DOHH2 (cell line): Measurements from ENCODE around the gene MYBL2.
A peak's percentile ranks its signal among the peaks of the same experiment; 100 is the strongest.

Experiments used
- H3F3A ChIP-seq: fragments of 200-600 bp; sonication (generic), shearing (Covaris generic); 2 replicates; pipeline ENCODE4 v1.6.0; 2016; ENCODE audit warnings: antibody characterized with exemption, mild to moderate bottlenecking; ENCODE audit not compliant: control insufficient read depth, insufficient read depth
- H3K27ac ChIP-seq: fragments of 200-600 bp; sonication (generic); 2 replicates; pipeline ENCODE4 v1.5.1; 2014; ENCODE audit warnings: low read depth, mild to moderate bottlenecking, low read length, moderate library complexity
- H3K27me3 ChIP-seq: fragments of 200-600 bp; sonication (generic); 2 replicates; pipeline ENCODE4 v1.6.1; 2014; ENCODE audit warnings: mild to moderate bottlenecking, low read length, mixed read lengths; ENCODE audit not compliant: control insufficient read depth
- H3K36me3 ChIP-seq: fragments of 200-600 bp; sonication (generic); 2 replicates; pipeline ENCODE4 v1.6.1; 2014; ENCODE audit warnings: mild to moderate bottlenecking, low read length, moderate library complexity, mixed read lengths; ENCODE audit not compliant: control insufficient read depth
- H3K4me1 ChIP-seq: fragments of 200-600 bp; sonication (generic); 2 replicates; pipeline ENCODE4 v1.6.1; 2014; ENCODE audit warnings: mild to moderate bottlenecking, low read length, mixed read lengths; ENCODE audit not compliant: control insufficient read depth
- H3K4me2 ChIP-seq: fragments of 200-600 bp; sonication (generic); 2 replicates; pipeline ENCODE4 v1.6.0; 2014; ENCODE audit warnings: mild to moderate bottlenecking, low read length, moderate library complexity
- H3K4me3 ChIP-seq: fragments of 200-600 bp; sonication (generic); 2 replicates; pipeline ENCODE4 v1.5.1; 2014; ENCODE audit warnings: mild to moderate bottlenecking, low read length, mixed read lengths
- H3K79me2 ChIP-seq: fragments of 200-600 bp; sonication (generic); 2 replicates; pipeline ENCODE4 v1.6.1; 2014; ENCODE audit warnings: mild to moderate bottlenecking, low read length, mixed read lengths; ENCODE audit not compliant: control insufficient read depth
- H3K9me2 ChIP-seq: fragments of 200-600 bp; sonication (generic); replicated peaks from 2 replicates; pipeline ENCODE4 v1.6.1; 2014; ENCODE audit warnings: mild to moderate bottlenecking, low read length, mixed read lengths; ENCODE audit not compliant: control insufficient read depth
- H3K9me3 ChIP-seq: fragments of 200-600 bp; sonication (generic); 2 replicates; pipeline ENCODE4 v1.6.1; 2014; ENCODE audit warnings: antibody characterized with exemption, low read length, mixed read lengths; ENCODE audit not compliant: control insufficient read depth, insufficient read depth
- H4K20me1 ChIP-seq: fragments of 200-600 bp; sonication (generic); 2 replicates; pipeline ENCODE4 v1.6.0; 2014; ENCODE audit warnings: low read depth, mild to moderate bottlenecking, antibody characterized with exemption, low read length, moderate library complexity; ENCODE audit not compliant: control insufficient read depth, insufficient read depth
- EZH2phosphoT487 ChIP-seq: fragments of 200-600 bp; sonication (generic); IDR thresholded peaks from 2 replicates; pipeline ENCODE4 v1.6.1; 2017; ENCODE audit warnings: borderline replicate concordance, mild to moderate bottlenecking, antibody characterized with exemption, low read length, moderate library complexity, mixed read lengths
- TF ChIP-seq, protein P1 (sequence below): fragments of 200-600 bp; sonication (generic); IDR thresholded peaks from one replicate; pipeline ENCODE4 v1.5.1; 2014; ENCODE audit warnings: antibody characterized with exemption, mild to moderate bottlenecking, low read depth, low read length; ENCODE audit not compliant: poor library complexity, severe bottlenecking

MYBL2 gene

DNA sequence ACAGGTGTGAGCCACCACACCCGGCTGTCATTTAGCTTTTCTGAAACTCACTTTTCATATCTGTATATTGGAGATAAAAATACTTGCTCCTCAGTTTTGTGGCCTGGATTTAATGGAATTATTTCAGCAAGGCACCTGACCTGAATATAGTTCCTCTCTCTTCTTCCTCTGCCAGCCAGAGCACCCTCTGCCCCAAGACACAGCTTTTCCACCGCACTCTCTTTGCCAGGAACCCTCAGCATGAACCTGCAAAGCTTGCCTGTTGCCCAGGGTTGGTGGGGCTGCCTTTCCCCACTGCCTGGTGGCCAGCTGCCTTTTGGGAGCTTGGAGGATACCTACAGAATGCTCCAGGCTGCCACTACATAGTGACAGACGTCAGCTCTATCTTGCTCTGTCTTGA, 56.8 kb downstream of the MYBL2 start:
- H3K27ac ChIP-seq: no peak overlapping the region

DNA sequence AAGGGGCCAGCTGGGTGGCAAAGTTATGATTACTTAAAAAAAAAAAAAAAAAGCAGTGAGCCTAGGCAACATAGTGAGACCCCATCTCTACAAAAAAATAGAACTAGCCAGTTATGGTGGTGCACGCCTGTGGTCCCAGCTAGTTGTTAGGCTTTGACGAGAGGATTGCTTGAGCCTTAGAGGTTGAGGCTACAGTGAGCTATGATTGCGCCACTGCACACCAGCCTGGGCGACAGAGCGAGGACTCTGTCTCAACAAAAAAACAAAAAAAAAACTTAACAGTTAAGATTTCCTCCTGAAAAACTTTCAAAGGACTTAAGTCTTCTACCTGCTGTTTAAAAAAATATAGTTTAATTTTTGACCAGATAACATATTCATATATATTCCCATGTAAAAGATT, 57.5 kb downstream of the MYBL2 start:
- H3K27me3 ChIP-seq: no peaks in the 10 kb centered on the region
- H3K9me2 ChIP-seq: no peaks in the 10 kb centered on the region
- H3K4me1 ChIP-seq: peaks cover 76% of the 10 kb centered on the region
- no peak for TF ChIP-seq EZH2phosphoT487
- TF ChIP-seq, protein P1, sequence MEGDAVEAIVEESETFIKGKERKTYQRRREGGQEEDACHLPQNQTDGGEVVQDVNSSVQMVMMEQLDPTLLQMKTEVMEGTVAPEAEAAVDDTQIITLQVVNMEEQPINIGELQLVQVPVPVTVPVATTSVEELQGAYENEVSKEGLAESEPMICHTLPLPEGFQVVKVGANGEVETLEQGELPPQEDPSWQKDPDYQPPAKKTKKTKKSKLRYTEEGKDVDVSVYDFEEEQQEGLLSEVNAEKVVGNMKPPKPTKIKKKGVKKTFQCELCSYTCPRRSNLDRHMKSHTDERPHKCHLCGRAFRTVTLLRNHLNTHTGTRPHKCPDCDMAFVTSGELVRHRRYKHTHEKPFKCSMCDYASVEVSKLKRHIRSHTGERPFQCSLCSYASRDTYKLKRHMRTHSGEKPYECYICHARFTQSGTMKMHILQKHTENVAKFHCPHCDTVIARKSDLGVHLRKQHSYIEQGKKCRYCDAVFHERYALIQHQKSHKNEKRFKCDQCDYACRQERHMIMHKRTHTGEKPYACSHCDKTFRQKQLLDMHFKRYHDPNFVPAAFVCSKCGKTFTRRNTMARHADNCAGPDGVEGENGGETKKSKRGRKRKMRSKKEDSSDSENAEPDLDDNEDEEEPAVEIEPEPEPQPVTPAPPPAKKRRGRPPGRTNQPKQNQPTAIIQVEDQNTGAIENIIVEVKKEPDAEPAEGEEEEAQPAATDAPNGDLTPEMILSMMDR: no peak
- no peak overlapping the region for H3K4me3 ChIP-seq
- no peaks in the 10 kb centered on the region for H4K20me1 ChIP-seq
- peaks cover 9% of the 10 kb centered on the region for H3F3A ChIP-seq
- no peaks in the 10 kb centered on the region for H3K9me3 ChIP-seq
- H3K36me3 ChIP-seq: peaks cover 6% of the 10 kb centered on the region; the same call in 1 of the 2 replicates
- no peak overlapping the region for H3K27ac ChIP-seq
- H3K79me2 ChIP-seq: no peaks in the 10 kb centered on the region
- 0 out of 2 replicates have a peak overlapping the region, but pooled peaks have one; percentile 7 for H3K4me2 ChIP-seq

More for the DNA sequence above, 56.8 kb downstream of the MYBL2 start:
- H3K27me3 ChIP-seq: no peaks in the 10 kb centered on the region
- peaks cover 11% of the 10 kb centered on the region for H3K36me3 ChIP-seq
- peaks cover 70% of the 10 kb centered on the region for H3K4me1 ChIP-seq
- no peak for TF ChIP-seq EZH2phosphoT487
- TF ChIP-seq, protein P1: no peak
- H3K9me3 ChIP-seq: no peaks in the 10 kb centered on the region
- no peaks in the 10 kb centered on the region for H3K9me2 ChIP-seq
- peak overlapping the region; percentile 27 for H3K4me2 ChIP-seq
- H3F3A ChIP-seq: peaks cover 9% of the 10 kb centered on the region
- H4K20me1 ChIP-seq: no peaks in the 10 kb centered on the region
- H3K79me2 ChIP-seq: no peaks in the 10 kb centered on the region
- H3K4me3 ChIP-seq: no peak overlapping the region

DNA sequence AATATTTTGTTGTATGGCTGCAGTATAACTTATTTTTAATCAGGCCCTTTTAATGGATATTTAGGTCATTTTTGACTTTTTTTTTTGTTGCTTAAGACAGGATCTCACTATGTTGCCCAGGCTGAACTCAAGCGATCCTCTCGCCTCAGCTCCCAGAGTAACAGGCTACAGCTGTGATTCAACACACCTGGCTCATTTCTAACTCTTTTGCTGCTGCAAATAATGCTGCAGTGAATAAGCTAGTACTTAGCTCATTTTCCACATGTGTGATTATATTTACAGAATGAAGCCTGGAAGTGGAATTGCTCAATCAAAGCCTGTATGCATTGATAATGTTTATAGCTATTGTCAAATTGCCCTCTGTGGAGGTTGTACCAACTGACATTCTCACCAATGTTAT, 58.8 kb downstream of the MYBL2 start:
- no peaks in the 10 kb centered on the region for H3K36me3 ChIP-seq
- H4K20me1 ChIP-seq: no peaks in the 10 kb centered on the region
- no peak for TF ChIP-seq EZH2phosphoT487
- TF ChIP-seq, protein P1: no peak
- no peak overlapping the region for H3K4me3 ChIP-seq
- H3F3A ChIP-seq: peaks cover 9% of the 10 kb centered on the region
- H3K4me1 ChIP-seq: peaks cover 68% of the 10 kb centered on the region
- H3K27ac ChIP-seq: no peak overlapping the region
- H3K27me3 ChIP-seq: no peaks in the 10 kb centered on the region
- no peaks in the 10 kb centered on the region for H3K9me2 ChIP-seq
- no peaks in the 10 kb centered on the region for H3K9me3 ChIP-seq
- H3K79me2 ChIP-seq: no peaks in the 10 kb centered on the region
- no peak overlapping the region for H3K4me2 ChIP-seq

DNA sequence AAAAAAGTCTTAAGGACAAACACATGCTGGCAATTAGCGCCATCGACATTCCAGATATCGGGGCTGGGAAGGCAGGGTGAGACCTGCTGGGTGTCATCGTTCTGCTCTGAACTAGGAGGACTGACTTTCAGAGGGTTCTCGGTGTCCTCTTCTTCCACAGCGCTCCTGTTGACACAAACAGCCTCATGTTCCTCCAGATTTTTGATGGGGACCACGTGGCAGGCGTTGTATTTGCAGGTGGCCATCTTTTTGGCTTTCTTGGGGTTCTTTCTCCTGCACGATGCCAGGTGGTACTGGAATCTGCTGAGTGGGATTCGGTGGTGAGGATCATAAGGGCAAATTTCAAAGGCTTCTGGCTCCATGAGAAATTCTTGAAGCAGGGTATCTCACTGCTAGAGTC, 59.4 kb downstream of the MYBL2 start:
- no peak overlapping the region for H3K4me2 ChIP-seq
- H3F3A ChIP-seq: peaks cover 9% of the 10 kb centered on the region
- no peaks in the 10 kb centered on the region for H4K20me1 ChIP-seq
- H3K79me2 ChIP-seq: no peaks in the 10 kb centered on the region
- no peak overlapping the region for H3K27ac ChIP-seq
- peaks cover 62% of the 10 kb centered on the region for H3K4me1 ChIP-seq
- H3K36me3 ChIP-seq: no peaks in the 10 kb centered on the region
- no peaks in the 10 kb centered on the region for H3K9me2 ChIP-seq
- H3K4me3 ChIP-seq: no peak overlapping the region
- H3K27me3 ChIP-seq: no peaks in the 10 kb centered on the region
- no peak for TF ChIP-seq EZH2phosphoT487
- TF ChIP-seq, protein P1: no peak
- H3K9me3 ChIP-seq: no peaks in the 10 kb centered on the region
